HUES64 (cell line): ENCODE data around the gene GAGE10.
"Not testable (repeated sequence)": the region's sequence is repeated elsewhere in the genome, so short reads cannot be mapped to it uniquely, and the experiment has no call there.

Experiments used
- H3K27ac ChIP-seq: 2 replicates; pipeline ENCODE4 v1.7.0; 2013; ENCODE audit warnings: low read depth, low read length, inconsistent platforms
- H3K27me3 ChIP-seq: 2 replicates; pipeline ENCODE4 v1.6.1; 2013; ENCODE audit warnings: mild to moderate bottlenecking, low read length; ENCODE audit not compliant: insufficient read depth
- H3K36me3 ChIP-seq: 2 replicates; pipeline ENCODE4 v1.6.1; 2013; ENCODE audit warnings: mild to moderate bottlenecking, low read length; ENCODE audit not compliant: insufficient read depth
- H3K4me1 ChIP-seq: 2 replicates; pipeline ENCODE4 v1.6.1; 2013; ENCODE audit warnings: mild to moderate bottlenecking, low read length, moderate library complexity; ENCODE audit not compliant: insufficient read depth
- H3K4me3 ChIP-seq: 2 replicates; pipeline ENCODE4 v1.5.1; 2013; ENCODE audit warnings: mild to moderate bottlenecking, low read length, moderate library complexity
- H3K9ac ChIP-seq: 2 replicates; pipeline ENCODE4 v1.6.1; 2013; ENCODE audit warnings: mild to moderate bottlenecking, low read depth, low read length
- H3K9me3 ChIP-seq: 2 replicates; pipeline ENCODE4 v1.6.1; 2013; ENCODE audit warnings: low read depth, low read length; ENCODE audit not compliant: insufficient read depth
- WGBS: fragments of 150-250, 120-280 bp; methylation state at CpG from one replicate; pipeline ENCODE4 v1.1.7; 2013; ENCODE audit warnings: missing lambda C conversion rate; 5-methylcytosine and 5-hydroxymethylcytosine counted together

GAGE10 gene

GRCh38 chrX:49331282-49331681, 27.8 kb downstream of the GAGE10 start, which contains the start of gene GAGE13:
TSS of gene GAGE13 (plus strand) at chrX:49331582. CDS start at chrX:49332738, 1,156 bp downstream.
- not testable (repeated sequence) for H3K27me3 ChIP-seq, H3K9ac ChIP-seq, H3K36me3 ChIP-seq, H3K4me3 ChIP-seq, H3K4me1 ChIP-seq, H3K27ac ChIP-seq, H3K9me3 ChIP-seq
- WGBS: no CpG with 5 or more reads among the region's 16 CpGs

GRCh38 chrX:49331841-49332240, 28.4 kb downstream of the GAGE10 start:
- H3K9me3 ChIP-seq, H3K27ac ChIP-seq, H3K36me3 ChIP-seq, H3K4me1 ChIP-seq, H3K9ac ChIP-seq, H3K27me3 ChIP-seq, H3K4me3 ChIP-seq: not testable (repeated sequence)
- over 99% methylated on average over 11 of the region's 26 CpGs for WGBS

GRCh38 chrX:49341449-49341848, 38.0 kb downstream of the GAGE10 start:
- H3K36me3 ChIP-seq, H3K27me3 ChIP-seq, H3K4me3 ChIP-seq, H3K27ac ChIP-seq, H3K9ac ChIP-seq, H3K4me1 ChIP-seq, H3K9me3 ChIP-seq: not testable (repeated sequence)
- 97% methylated on average over 6 of the region's 24 CpGs for WGBS

GRCh38 chrX:49344496-49345175, 41.2 kb downstream of the GAGE10 start:
- H3K9ac ChIP-seq, H3K4me3 ChIP-seq, H3K4me1 ChIP-seq, H3K9me3 ChIP-seq, H3K27ac ChIP-seq, H3K36me3 ChIP-seq, H3K27me3 ChIP-seq: not testable (repeated sequence)
- WGBS: 100% methylated on average over 1 of the region's 15 CpGs

GRCh38 chrX:49345402-49345801, 42.0 kb downstream of the GAGE10 start:
- H3K36me3 ChIP-seq, H3K4me3 ChIP-seq, H3K9me3 ChIP-seq, H3K27me3 ChIP-seq, H3K9ac ChIP-seq, H3K4me1 ChIP-seq, H3K27ac ChIP-seq: not testable (repeated sequence)
- 96% methylated on average over 2 of the region's 10 CpGs for WGBS

GRCh38 chrX:49346150-49346549, 42.7 kb downstream of the GAGE10 start:
- H3K36me3 ChIP-seq: not testable (repeated sequence)
- WGBS: 91% methylated on average over 5 of the region's 11 CpGs

More at GRCh38 chrX:49346150-49346549, 42.7 kb downstream of the GAGE10 start:
- H3K9ac ChIP-seq, H3K27me3 ChIP-seq, H3K9me3 ChIP-seq, H3K4me3 ChIP-seq, H3K27ac ChIP-seq, H3K4me1 ChIP-seq: not testable (repeated sequence)
